ENCODE data around the gene CARMIL1. TPM values are rescaled to one million over a fixed set of nuclear protein-coding genes. Genes with fewer than 3 reads are reported as not detected.

The CARMIL1 gene
- total RNA-seq, 2 donors from 2014 or later, result 28.7 to 31.6 TPM

- Histone ChIP-seq H3K4me1 (ENCODE audit: control insufficient read depth, insufficient read depth, low read length) (no peaks in the 10 kb centered on the region), H3K4me3 (ENCODE audit: low read length) (no peak overlapping the region), H3K27ac (ENCODE audit: low read depth, low read length) (no peak overlapping the region), H3K9ac (ENCODE audit: extremely low read depth, low read length, poor library complexity, severe bottlenecking) (no peak overlapping the region), H3K9me3 (ENCODE audit: control insufficient read depth, low read length) (no peaks in the 10 kb centered on the region), H3K36me3 (ENCODE audit: control insufficient read depth, insufficient read depth, low read length) (peaks cover 27% of the 10 kb centered on the region), H3K27me3 (ENCODE audit: control insufficient read depth, insufficient read depth, low read length, poor library complexity, severe bottlenecking) (no peaks in the 10 kb centered on the region)
- no peak overlapping the region for H3K27ac Mint-ChIP-seq
- H3K9me3 Mint-ChIP-seq, result no peaks in the 10 kb centered on the region
- no peak for DNase-seq
- WGBS, 2 experiments (ENCODE audit: insufficient coverage in 1 of 2, insufficient read length in 1 of 2), result 98% methylated on average over 3 of the region's 3 CpGs; no CpG with 5 or more reads in 1 of the 2 experiments
- no peaks in the 10 kb centered on the region for H3K27me3 Mint-ChIP-seq (ENCODE audit: insufficient read depth)
- TF ChIP-seq, protein P1, sequence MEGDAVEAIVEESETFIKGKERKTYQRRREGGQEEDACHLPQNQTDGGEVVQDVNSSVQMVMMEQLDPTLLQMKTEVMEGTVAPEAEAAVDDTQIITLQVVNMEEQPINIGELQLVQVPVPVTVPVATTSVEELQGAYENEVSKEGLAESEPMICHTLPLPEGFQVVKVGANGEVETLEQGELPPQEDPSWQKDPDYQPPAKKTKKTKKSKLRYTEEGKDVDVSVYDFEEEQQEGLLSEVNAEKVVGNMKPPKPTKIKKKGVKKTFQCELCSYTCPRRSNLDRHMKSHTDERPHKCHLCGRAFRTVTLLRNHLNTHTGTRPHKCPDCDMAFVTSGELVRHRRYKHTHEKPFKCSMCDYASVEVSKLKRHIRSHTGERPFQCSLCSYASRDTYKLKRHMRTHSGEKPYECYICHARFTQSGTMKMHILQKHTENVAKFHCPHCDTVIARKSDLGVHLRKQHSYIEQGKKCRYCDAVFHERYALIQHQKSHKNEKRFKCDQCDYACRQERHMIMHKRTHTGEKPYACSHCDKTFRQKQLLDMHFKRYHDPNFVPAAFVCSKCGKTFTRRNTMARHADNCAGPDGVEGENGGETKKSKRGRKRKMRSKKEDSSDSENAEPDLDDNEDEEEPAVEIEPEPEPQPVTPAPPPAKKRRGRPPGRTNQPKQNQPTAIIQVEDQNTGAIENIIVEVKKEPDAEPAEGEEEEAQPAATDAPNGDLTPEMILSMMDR (conservative IDR thresholded peaks at IDR 0.05), result no peak
- peaks cover 8% of the 10 kb centered on the region for H3K4me1 Mint-ChIP-seq
- peaks cover 21% of the 10 kb centered on the region for H3K36me3 Mint-ChIP-seq (ENCODE audit: low read depth)
- H3K4me3 Mint-ChIP-seq, result no peak overlapping the region
Measured at GRCh38 chr6:25492951-25493350, 213.8 kb downstream of the CARMIL1 start.

GRCh38 chr6:25494469-25494868 is 215.3 kb downstream of the CARMIL1 start:
- peaks cover 27% of the 10 kb centered on the region for H3K36me3 ChIP-seq (ENCODE audit: control insufficient read depth, insufficient read depth, low read length)
- H3K4me3 ChIP-seq (ENCODE audit: low read length), result no peak overlapping the region
- H3K27me3 ChIP-seq (ENCODE audit: control insufficient read depth, insufficient read depth, low read length, poor library complexity, severe bottlenecking), result no peaks in the 10 kb centered on the region
- TF ChIP-seq, protein P1 (conservative IDR thresholded peaks at IDR 0.05), result no peak
- Mint-ChIP-seq H3K4me1 (peaks cover 16% of the 10 kb centered on the region), H3K27ac (no peak overlapping the region), H3K4me3 (no peak overlapping the region), H3K9me3 (no peaks in the 10 kb centered on the region), H3K36me3 (ENCODE audit: low read depth) (peaks cover 13% of the 10 kb centered on the region), H3K27me3 (ENCODE audit: insufficient read depth) (no peaks in the 10 kb centered on the region)
- no peak for DNase-seq
- H3K9me3 ChIP-seq (ENCODE audit: control insufficient read depth, low read length), result no peaks in the 10 kb centered on the region
- no peak overlapping the region for H3K9ac ChIP-seq (ENCODE audit: extremely low read depth, low read length, poor library complexity, severe bottlenecking)
- peaks cover 7% of the 10 kb centered on the region for H3K4me1 ChIP-seq (ENCODE audit: control insufficient read depth, insufficient read depth, low read length)
- no peak overlapping the region for H3K27ac ChIP-seq (ENCODE audit: low read depth, low read length)
- WGBS, 2 experiments (ENCODE audit: insufficient coverage in 1 of 2, insufficient read length in 1 of 2), result 80 to 93% methylated on average over 1 of the region's 1 CpG

DNA sequence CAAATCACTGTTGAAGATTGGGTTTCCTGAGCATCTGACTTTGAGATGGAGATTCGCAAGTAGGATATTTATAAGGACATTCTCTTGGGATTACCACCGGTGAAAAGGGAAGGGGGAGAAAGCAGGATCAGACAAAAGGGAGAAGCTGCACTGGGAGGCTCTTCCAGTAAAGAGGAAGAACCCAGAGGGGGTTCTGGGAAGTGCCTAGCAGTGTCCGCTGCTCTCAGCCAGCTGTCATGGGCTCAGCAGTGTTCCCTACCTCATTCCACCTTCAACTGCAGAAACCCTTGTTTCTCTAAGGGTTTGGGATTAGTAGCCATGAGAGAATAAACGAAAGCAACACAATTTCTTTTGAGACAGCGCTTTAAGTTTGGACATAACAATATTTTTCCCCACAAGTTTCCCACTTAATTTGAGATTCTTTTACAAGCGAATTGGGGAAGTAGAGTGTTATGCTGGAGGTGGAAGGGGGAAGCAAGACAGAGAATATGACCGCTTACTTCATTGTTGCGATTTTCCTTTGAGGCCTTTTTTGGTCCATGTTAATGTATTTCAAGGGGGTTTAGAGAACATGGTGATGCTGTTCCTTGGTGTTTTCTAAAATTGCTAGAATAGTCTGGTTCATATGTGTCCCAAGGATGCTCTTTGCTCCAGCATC is 218.3 kb downstream of the CARMIL1 start:
- WGBS, 2 experiments (ENCODE audit: insufficient coverage in 1 of 2, insufficient read length in 1 of 2), result 92 to 100% methylated on average over 2 to 8 of the region's 8 CpGs
- H3K4me1 ChIP-seq (ENCODE audit: control insufficient read depth, insufficient read depth, low read length), result peaks cover 7% of the 10 kb centered on the region
- Mint-ChIP-seq H3K36me3 (ENCODE audit: low read depth) (peaks cover 15% of the 10 kb centered on the region), H3K4me1 (peaks cover 20% of the 10 kb centered on the region), H3K4me3 (no peak overlapping the region), H3K9me3 (no peaks in the 10 kb centered on the region), H3K27ac (no peak overlapping the region), H3K27me3 (ENCODE audit: insufficient read depth) (no peaks in the 10 kb centered on the region)
- peaks cover 16% of the 10 kb centered on the region for H3K36me3 ChIP-seq (ENCODE audit: control insufficient read depth, insufficient read depth, low read length)
- H3K9me3 ChIP-seq (ENCODE audit: control insufficient read depth, low read length), result no peaks in the 10 kb centered on the region
- H3K4me3 ChIP-seq (ENCODE audit: low read length), result no peak overlapping the region
- no peak overlapping the region for H3K27ac ChIP-seq (ENCODE audit: low read depth, low read length)
- TF ChIP-seq, protein P1 (conservative IDR thresholded peaks at IDR 0.05), result no peak
- H3K9ac ChIP-seq (ENCODE audit: extremely low read depth, low read length, poor library complexity, severe bottlenecking), result no peak overlapping the region
- no peak for DNase-seq
- H3K27me3 ChIP-seq (ENCODE audit: control insufficient read depth, insufficient read depth, low read length, poor library complexity, severe bottlenecking), result no peaks in the 10 kb centered on the region

Data from endodermal cell (in vitro differentiated cells).